Measurements from ENCODE around the gene CUX1.

CUX1 gene

GRCh38 chr7:102282465-102283362 is 465.3 kb downstream of the CUX1 start:
- DNase-seq, result no peak

- no peak for DNase-seq
Observed at GRCh38 chr7:102283477-102284189, 466.2 kb downstream of the CUX1 start.

DNA sequence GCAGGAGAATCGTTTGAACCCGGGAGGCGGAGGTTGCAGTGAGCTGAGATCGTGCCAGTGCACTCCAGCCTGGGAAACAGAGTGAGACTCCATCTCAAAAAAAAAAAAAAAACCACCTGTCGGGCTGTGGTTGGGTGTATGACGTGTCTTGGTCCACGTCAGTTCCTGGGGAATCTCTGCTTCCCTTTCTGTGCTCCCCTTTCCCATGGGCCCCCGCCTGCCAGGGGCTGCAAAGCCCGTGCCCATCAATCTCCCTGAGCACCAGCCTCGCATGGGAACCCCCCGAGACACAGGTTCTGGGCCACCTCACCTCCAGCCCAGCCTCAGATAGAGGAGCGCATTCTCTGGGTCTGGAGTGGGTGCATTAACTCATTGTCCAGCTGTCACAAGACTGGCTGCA is 467.0 kb downstream of the CUX1 start:
- no peak for DNase-seq

DNA sequence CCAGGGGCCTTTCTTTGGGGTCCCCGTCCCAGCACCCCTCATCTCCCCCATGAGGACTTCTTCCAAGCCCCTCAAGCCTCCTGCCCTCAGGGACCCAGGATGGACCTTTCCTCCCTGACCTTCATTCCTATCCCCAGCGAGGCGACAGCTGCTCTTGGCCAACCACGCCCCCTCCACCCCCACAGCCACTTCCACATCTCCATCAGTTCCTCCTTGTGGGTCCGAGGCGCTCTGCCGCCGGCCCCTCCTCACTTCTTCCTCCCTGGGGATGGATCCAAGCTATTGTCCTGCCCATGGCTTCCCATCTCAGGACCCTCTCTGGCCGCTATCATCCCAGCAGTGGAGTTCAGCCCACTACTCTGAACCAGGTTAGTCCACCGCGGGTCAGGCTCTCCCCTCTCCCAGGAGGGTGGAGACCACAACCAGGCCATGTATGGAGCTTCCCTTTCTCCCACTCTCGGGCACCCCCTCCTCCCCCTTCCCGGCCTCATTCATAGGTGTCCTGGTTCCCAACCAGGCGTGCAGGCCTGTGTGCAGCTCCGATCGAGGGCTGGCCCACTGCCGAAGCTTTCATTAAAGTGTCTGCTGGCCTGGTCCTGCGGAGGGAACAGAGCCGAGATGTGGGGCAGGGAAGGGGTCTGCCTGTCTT is 467.6 kb downstream of the CUX1 start:
- no peak for DNase-seq

GRCh38 chr7:102285540-102286236 is 468.3 kb downstream of the CUX1 start:
- DNase-seq, result no peak

GRCh38 chr7:102286237-102287110 is 469.0 kb downstream of the CUX1 start, which contains the start of gene SH2B2:
Gene SH2B2, plus strand, starts transcription at chr7:102286868. Its CDS starts 13,683 bp downstream, at chr7:102300551.
- no peak for DNase-seq

DNA sequence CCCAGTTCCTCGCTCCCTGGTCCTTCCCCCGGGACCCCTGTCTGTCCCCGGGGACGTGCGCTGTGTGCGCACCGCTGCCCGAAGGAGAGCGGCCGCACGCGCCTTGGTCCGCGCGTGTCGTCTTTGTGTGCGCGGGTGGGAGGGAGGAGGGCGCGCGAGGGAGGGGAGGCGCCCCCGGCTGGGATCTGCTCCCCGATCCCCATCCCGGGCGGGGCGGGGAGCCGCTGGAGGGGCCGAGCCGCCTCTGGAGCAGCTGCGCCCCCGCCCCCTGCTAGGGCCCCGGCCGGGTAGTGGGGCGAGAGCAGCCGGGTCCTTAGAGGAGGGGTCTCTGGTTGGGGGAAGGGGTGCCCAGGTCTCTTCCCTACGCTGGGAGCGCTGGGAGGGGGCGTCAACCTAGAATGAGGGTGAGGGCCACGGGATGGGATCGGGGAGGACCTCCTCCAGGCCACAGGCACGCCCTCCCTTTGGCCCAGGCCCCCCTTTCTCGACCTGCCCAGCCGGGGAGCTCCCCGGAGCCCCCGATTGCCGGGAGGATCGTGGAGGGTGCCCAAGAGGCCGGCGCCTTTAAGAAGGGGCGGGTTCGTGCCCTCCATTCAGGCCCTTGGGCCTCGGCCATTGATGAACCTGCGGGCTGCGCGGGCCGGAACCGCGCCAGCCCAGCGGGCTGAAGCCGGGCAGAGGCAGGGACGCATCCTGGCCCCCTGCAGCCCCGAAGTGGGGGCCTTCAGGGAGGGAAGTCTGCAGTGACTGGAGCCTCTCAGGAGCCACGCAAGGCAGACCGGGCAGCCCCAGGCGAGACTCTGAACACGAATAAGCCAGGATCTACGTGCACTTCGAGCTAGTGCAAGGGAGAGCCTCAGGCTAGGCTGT is 469.9 kb downstream of the CUX1 start:
- peak in 1 of 2 experiments; percentile 7 for DNase-seq

DNA sequence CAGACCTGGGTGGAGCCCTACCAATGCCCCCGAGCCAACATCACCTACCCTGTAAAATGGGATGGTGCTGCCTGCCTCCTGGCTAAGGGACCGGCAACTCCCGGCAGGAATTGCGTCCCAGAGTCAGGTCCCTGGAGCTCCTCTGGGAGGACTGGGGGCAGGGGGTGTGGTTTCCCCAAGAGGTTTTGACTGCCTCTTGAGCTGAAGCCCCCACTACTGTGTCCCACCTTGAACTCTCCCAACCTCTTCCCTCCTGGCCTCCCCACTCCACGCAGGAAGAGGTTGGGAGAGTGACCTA is 470.5 kb downstream of the CUX1 start:
- no peak for DNase-seq

- no peak for DNase-seq
Observed at GRCh38 chr7:102288285-102288930, 471.0 kb downstream of the CUX1 start.

DNA sequence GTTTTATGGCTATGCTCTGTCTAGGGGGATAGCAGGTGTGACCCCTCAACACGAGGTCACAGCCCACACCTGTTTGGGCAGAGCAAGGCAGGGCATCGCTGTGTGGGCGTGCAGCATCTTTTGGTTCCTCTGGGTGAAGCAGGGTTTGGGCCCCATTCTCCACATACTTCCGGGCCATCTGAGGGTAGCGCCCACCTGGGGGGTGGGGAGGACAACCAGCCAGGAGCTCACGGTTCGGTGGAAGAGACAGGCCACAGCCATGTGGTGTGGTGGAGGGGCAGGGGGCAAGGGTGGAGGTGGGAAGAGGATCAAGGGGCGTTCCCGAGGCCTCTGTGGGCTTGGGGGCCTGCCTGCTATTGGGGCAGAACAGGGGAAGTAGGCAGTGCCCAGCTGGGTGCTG is 471.6 kb downstream of the CUX1 start:
- DNase-seq, result no peak

GRCh38 chr7:102291056-102291915 is 473.9 kb downstream of the CUX1 start:
- DNase-seq, result no peak

GRCh38 chr7:102291916-102292267 is 474.5 kb downstream of the CUX1 start:
- DNase-seq, result no peak

DNA sequence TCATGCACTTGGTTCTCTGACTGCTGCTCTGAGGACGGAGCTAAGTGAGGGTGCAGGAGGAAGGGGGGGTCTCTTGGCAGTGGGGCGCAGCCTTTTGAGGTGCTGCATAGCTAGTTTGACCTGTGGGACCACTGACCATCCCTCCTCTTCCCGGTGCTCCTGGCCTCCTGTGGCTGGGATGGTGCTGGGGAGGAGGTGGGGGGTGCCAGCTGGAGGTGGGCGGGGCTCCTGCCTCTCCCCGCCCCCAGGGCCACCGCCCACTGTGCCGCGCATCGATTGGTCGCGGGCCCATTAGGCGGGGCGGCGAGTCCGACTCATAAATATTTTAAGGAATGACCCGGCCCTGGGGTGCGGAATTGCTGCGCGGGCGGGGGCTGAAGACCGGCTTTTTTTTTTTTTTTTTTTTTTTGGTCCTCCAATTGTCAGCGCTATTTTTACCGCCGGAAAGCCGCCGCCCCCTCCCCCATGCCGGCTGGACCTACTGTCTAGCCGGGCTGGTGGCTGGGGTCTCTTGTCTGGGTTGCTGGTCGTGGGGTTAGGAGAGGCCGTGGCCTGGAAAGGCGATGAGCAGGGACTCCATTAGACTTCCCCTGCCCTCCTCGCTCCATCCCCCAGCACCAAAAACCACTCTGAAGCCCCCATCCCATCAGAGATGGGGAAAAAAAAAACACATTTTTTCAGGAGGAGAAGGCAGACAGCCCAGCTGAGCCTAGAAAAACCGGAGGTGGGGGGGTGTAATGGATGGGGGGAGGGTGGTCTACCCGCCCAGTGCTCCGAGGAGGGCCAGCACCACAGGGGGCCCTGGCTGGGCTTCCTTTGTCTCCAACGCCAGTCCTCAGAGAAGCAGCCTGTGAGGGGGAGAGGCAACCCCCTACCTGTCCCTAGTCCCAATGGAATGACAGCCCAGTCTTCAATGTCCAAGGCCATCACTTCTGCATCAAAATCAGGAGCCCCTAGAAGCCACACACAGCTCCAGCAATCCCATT is 475.7 kb downstream of the CUX1 start:
- no peak for DNase-seq

GRCh38 chr7:102294589-102294988 is 477.2 kb downstream of the CUX1 start:
- DNase-seq, result no peak

DNA sequence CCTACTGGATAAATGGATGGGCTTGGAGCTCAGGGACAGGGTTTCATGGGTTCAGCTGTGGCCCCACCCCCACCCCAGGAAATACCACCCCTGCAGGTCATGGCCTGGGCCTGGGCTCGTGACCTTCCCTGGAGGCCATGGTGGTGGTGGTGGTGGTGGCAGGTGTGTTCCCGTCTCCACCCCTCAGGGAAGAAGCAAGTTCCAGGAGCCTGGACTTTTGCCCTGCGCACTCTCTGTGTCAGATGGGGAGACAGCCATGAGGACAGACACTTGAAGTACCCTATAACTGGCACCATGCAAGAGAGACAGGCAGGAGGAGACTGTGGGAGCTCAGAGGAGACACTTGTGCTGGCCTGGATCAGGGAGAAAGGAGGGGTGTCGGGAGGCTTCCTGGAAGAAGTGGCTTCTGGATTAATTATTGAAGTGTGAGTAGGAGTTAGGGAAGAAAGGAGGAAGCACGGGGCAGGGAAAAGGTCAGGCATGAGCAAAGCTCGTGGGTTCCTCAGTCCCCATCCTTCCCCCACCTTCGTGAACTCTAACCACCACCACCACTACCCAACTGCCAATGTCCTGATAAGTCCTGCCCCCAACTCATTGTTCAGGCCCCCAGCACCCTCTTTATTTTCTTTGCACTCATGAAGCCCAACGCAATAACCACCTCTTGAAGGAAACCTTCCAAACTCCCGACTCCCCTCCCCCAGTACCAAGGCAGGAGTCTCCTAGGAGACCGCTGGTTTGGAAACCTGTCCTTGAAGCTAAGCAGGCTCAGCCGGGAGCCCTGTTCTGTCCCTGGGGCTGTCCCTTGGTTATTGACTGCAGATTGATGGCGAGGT is 478.1 kb downstream of the CUX1 start:
- DNase-seq, result no peak

- no peak for DNase-seq
Observed at GRCh38 chr7:102296179-102296438, 478.7 kb downstream of the CUX1 start.

- DNase-seq, result no peak
Observed at GRCh38 chr7:102296514-102296913, 479.1 kb downstream of the CUX1 start.
